ENCODE data around the gene EXOC4. TPM values are rescaled to one million over a fixed set of nuclear protein-coding genes. Genes with fewer than 3 reads are reported as not detected.

The EXOC4 gene
- total RNA-seq, 3 donors from 2014 or later: 88.3 to 136 (median 99.6) TPM

DNA sequence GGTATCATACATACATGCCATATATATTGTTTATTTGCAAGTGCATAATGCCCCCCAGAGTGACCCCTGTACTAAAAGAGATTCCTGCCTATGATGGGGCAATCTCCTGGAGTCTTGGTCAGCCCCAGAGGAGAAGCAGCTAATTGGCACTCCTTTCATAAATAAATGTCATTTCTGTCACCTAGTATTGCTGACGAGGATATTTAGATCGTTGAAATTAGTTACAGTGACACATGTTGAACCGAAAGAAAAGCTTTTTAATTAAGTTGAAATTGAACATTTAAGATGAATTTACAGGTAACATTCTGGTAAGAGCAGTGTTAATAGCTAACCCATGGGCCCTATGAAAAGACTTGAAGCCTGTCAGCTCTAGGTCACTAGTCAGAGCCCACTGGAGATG, 663.7 kb downstream of the EXOC4 start:
- intact Hi-C loops (cut with DNase I; ENCODE audit: low total_unique reads): no loop called here
- Histone ChIP-seq H3K27ac (no peak overlapping the region), H3K9me3 (peaks cover 0 to 24% of the 10 kb centered on the region in 2 donors), H3K4me3 (no peak overlapping the region), H3K4me1 (no peaks in the 10 kb centered on the region), H3K27me3 (no peaks in the 10 kb centered on the region), H3K36me3 (no peaks in the 10 kb centered on the region)
- no peak for TF ChIP-seq POLR2A (IDR thresholded peaks at IDR 0.05)
- TF ChIP-seq, protein P1, sequence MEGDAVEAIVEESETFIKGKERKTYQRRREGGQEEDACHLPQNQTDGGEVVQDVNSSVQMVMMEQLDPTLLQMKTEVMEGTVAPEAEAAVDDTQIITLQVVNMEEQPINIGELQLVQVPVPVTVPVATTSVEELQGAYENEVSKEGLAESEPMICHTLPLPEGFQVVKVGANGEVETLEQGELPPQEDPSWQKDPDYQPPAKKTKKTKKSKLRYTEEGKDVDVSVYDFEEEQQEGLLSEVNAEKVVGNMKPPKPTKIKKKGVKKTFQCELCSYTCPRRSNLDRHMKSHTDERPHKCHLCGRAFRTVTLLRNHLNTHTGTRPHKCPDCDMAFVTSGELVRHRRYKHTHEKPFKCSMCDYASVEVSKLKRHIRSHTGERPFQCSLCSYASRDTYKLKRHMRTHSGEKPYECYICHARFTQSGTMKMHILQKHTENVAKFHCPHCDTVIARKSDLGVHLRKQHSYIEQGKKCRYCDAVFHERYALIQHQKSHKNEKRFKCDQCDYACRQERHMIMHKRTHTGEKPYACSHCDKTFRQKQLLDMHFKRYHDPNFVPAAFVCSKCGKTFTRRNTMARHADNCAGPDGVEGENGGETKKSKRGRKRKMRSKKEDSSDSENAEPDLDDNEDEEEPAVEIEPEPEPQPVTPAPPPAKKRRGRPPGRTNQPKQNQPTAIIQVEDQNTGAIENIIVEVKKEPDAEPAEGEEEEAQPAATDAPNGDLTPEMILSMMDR (IDR thresholded peaks at IDR 0.05): no peak
- TF ChIP-seq POLR2AphosphoS5 (IDR thresholded peaks at IDR 0.05): no peak
- no peak for DNase-seq (ENCODE audit: low spot score in 2 of 2)

- Histone ChIP-seq H3K27ac (no peak overlapping the region), H3K36me3 (no peaks in the 10 kb centered on the region), H3K27me3 (no peaks in the 10 kb centered on the region), H3K4me3 (no peak overlapping the region), H3K9me3 (peaks cover 0 to 33% of the 10 kb centered on the region in 2 donors), H3K4me1 (no peaks in the 10 kb centered on the region)
- TF ChIP-seq POLR2A (IDR thresholded peaks at IDR 0.05) (no peak), POLR2AphosphoS5 (IDR thresholded peaks at IDR 0.05) (no peak)
- TF ChIP-seq, protein P1 (IDR thresholded peaks at IDR 0.05): no peak
- intact Hi-C loops (cut with DNase I; ENCODE audit: low total_unique reads): no loop called here
- DNase-seq (ENCODE audit: low spot score in 2 of 2): no peak
Measured at GRCh38 chr7:133919810-133920209, 666.9 kb downstream of the EXOC4 start.

DNA sequence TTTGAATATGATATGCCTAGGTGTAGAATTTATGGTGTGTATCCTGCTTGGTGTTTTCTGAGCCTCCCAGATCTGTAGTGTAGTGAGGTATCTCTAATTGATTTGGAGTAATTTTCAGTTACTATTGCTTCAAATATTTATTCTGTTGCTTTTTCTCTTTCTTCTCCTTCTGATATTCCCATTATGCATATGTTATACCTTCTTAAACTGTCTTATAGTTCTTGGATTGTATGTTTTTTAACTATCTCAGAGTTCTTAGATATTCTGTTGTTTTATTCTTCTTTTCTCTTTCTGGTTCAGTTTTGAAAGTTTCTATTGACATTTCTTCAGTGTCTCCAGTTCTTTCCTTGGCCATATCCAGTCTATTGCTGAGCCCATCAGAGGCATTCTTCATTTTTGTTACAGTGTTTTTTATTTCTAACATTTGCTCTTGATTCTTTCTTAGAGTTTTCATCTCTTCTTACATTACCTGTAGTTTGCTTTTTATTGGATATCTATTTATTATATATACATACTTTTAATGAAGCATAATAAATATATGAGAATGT, 668.8 kb downstream of the EXOC4 start:
- intact Hi-C loops (cut with DNase I; ENCODE audit: low total_unique reads): no loop called here
- peaks cover 0 to 33% of the 10 kb centered on the region in 2 donors for H3K9me3 ChIP-seq
- no peak overlapping the region for H3K27ac ChIP-seq
- TF ChIP-seq POLR2AphosphoS5 (IDR thresholded peaks at IDR 0.05) (no peak), POLR2A (IDR thresholded peaks at IDR 0.05) (no peak)
- TF ChIP-seq, protein P1 (IDR thresholded peaks at IDR 0.05): no peak
- H3K27me3 ChIP-seq: no peaks in the 10 kb centered on the region
- no peak for DNase-seq (ENCODE audit: low spot score in 2 of 2)
- no peak overlapping the region for H3K4me3 ChIP-seq
- H3K4me1 ChIP-seq: no peaks in the 10 kb centered on the region
- no peaks in the 10 kb centered on the region for H3K36me3 ChIP-seq

DNA sequence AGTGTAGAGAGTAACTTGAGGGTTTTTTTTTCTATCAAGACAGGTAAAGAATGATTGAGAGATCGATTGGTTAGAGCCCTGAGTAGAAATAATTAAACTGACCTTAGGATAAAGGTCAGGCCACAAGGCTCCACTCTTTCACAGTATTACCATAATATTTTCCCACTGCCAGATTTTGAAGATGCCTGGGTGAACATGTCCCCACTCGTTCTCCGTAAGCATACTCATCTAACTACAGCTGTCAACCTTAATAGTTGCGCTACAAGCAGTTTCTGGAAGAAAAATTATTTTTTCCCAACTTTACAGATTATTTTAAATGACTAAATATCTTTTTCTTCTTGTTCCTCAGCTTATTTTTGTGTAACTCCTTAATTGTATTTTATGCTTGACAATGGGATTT, 671.1 kb downstream of the EXOC4 start:
- Histone ChIP-seq H3K36me3 (no peaks in the 10 kb centered on the region), H3K4me1 (no peaks in the 10 kb centered on the region), H3K27me3 (no peaks in the 10 kb centered on the region), H3K4me3 (no peak overlapping the region), H3K9me3 (peaks cover 0 to 33% of the 10 kb centered on the region in 2 donors), H3K27ac (no peak overlapping the region)
- intact Hi-C loops (cut with DNase I; ENCODE audit: low total_unique reads): no loop called here
- no peak for DNase-seq (ENCODE audit: low spot score in 2 of 2)
- TF ChIP-seq POLR2A (IDR thresholded peaks at IDR 0.05): no peak
- TF ChIP-seq POLR2AphosphoS5 (IDR thresholded peaks at IDR 0.05): no peak
- TF ChIP-seq, protein P1 (IDR thresholded peaks at IDR 0.05): no peak

GRCh38 chr7:133931053-133931452, 678.2 kb downstream of the EXOC4 start:
- TF ChIP-seq POLR2A (IDR thresholded peaks at IDR 0.05): no peak
- no peaks in the 10 kb centered on the region for H3K27me3 ChIP-seq
- no peak for DNase-seq (ENCODE audit: low spot score in 2 of 2)
- H3K4me3 ChIP-seq: no peak overlapping the region
- H3K36me3 ChIP-seq: no peaks in the 10 kb centered on the region
- H3K9me3 ChIP-seq: no peaks in the 10 kb centered on the region
- intact Hi-C loops (cut with DNase I; ENCODE audit: low total_unique reads): no loop called here
- H3K27ac ChIP-seq: no peak overlapping the region
- H3K4me1 ChIP-seq: no peaks in the 10 kb centered on the region

GRCh38 chr7:133932591-133932990, 679.7 kb downstream of the EXOC4 start:
- H3K36me3 ChIP-seq: no peaks in the 10 kb centered on the region
- no peak for DNase-seq (ENCODE audit: low spot score in 2 of 2)
- H3K4me3 ChIP-seq: no peak overlapping the region
- H3K9me3 ChIP-seq: no peaks in the 10 kb centered on the region
- no peaks in the 10 kb centered on the region for H3K4me1 ChIP-seq
- no peaks in the 10 kb centered on the region for H3K27me3 ChIP-seq
- H3K27ac ChIP-seq: no peak overlapping the region
- intact Hi-C loops (cut with DNase I; ENCODE audit: low total_unique reads): no loop called here
- TF ChIP-seq POLR2A (IDR thresholded peaks at IDR 0.05) (no peak), POLR2AphosphoS5 (IDR thresholded peaks at IDR 0.05) (no peak)
- TF ChIP-seq, protein P1 (IDR thresholded peaks at IDR 0.05): no peak
